K562 (cell line): ENCODE data around the gene NRARP. TPM values are rescaled to one million over a fixed set of nuclear protein-coding genes. Genes with fewer than 3 reads are reported as not detected.
"Not testable (repeated sequence)": the region's sequence is repeated elsewhere in the genome, so short reads cannot be mapped to it uniquely, and the experiment has no call there.

Experiments used
- ATAC-seq: fragments of 200-7000 bp; cut with Tn5 transposase; 3 replicates; pipeline ENCODE4 v1.9.1; 2020; ENCODE audit warnings: moderate library complexity
- BruUV-seq: library from RNA; stranded (reverse); fragments of 400-500 nt; replicated peaks from 2 replicates; lab custom pipeline; 2021; lab: Mats Ljungman, UMichigan
- CTCF ChIA-PET: fragments of 300-600 bp; formaldehyde crosslinking; extraction: SDS; loops from one replicate; lab custom pipeline; 2021; ENCODE audit warnings: low intra/inter-chr PET ratio; lab: Yijun Ruan, JAX
- POLR2A ChIA-PET: fragments of 300-600, 350-650 bp; sonication (Branson Sonifier 250); formaldehyde crosslinking; extraction: SDS; loops from one replicate; lab custom pipeline; 2021; ENCODE audit warnings: antibody characterized with exemption, inconsistent platforms; lab: Yijun Ruan, JAX
- DNase-seq, 4 experiments: peaks; one replicate each; pipeline versions ENCODE4 v3.0.0 to v3.0.0-alpha.2; 2011 to 2018; ENCODE audit warnings: low spot score in 3 of 4, mixed read lengths in 3 of 4; ENCODE audit errors: extremely low read depth in 1 of 4
- FAIRE-seq: peaks from 2 replicates; lab custom pipeline; 2011; peaks lifted over from hg19 to GRCh38; lab: Jason Lieb, UNC
- H2AFZ ChIP-seq: 2 replicates; pipeline ENCODE4 v1.6.0; 2011; ENCODE audit warnings: low read depth, low read length, control low read depth, inconsistent platforms
- H3K27ac ChIP-seq: fragments of 200-600 bp; 3 replicates; pipeline ENCODE4 v1.8.0; 2011; ENCODE audit warnings: low read depth, mild to moderate bottlenecking, control low read depth, inconsistent platforms, low read length, moderate library complexity, mixed read lengths; ENCODE audit errors: extremely low read depth
- H3K27me3 ChIP-seq, 2 experiments: fragments of 300-600 bp in 1 of 2; 2 replicates in 1 of 2; 3 replicates in 1 of 2; pipeline versions ENCODE4 v1.6.0 to v1.8.0; 2011; ENCODE audit warnings: inconsistent platforms in 2 of 2, low read length in 2 of 2, mild to moderate bottlenecking in 1 of 2, mixed read lengths in 1 of 2, moderate library complexity in 1 of 2; ENCODE audit not compliant: control insufficient read depth in 2 of 2, insufficient read depth in 2 of 2
- H3K36me3 ChIP-seq: fragments of 300-600 bp; 3 replicates; pipeline ENCODE4 v1.8.0; 2011; ENCODE audit warnings: mild to moderate bottlenecking, low read length, inconsistent platforms; ENCODE audit not compliant: control insufficient read depth, insufficient read depth
- H3K4me1 ChIP-seq, 2 experiments: fragments of 200-600 bp in 1 of 2; replicated peaks in 1 of 2; 2 replicates in 1 of 2; 3 replicates in 1 of 2; pipeline versions ENCODE4 v1.5.1 to v1.8.0; 2011; ENCODE audit warnings: inconsistent platforms in 2 of 2, low read length in 2 of 2, mild to moderate bottlenecking in 1 of 2, mixed read lengths in 1 of 2, moderate library complexity in 1 of 2; ENCODE audit not compliant: control insufficient read depth in 2 of 2, insufficient read depth in 2 of 2
- H3K4me2 ChIP-seq: 2 replicates; pipeline ENCODE4 v1.6.1; 2011; ENCODE audit warnings: low read length, control low read depth, inconsistent platforms, mixed read lengths; ENCODE audit not compliant: insufficient read depth
- H3K4me3 ChIP-seq: fragments of 200-600 bp; sonication (generic), shearing (Covaris generic); 2 replicates; pipeline ENCODE4 v1.5.1; 2016; ENCODE audit warnings: control low read depth, inconsistent platforms
- H3K79me2 ChIP-seq: fragments of 200-600 bp; 3 replicates; pipeline ENCODE4 v1.8.0; 2011; ENCODE audit warnings: low read length, inconsistent platforms; ENCODE audit not compliant: control insufficient read depth, insufficient read depth
- H3K9ac ChIP-seq, 2 experiments: 2 replicates each; pipeline versions ENCODE4 v1.6.0 to v1.6.1; 2011; ENCODE audit warnings: low read depth in 2 of 2, low read length in 2 of 2, control low read depth in 1 of 2, inconsistent platforms in 1 of 2, mild to moderate bottlenecking in 1 of 2, mixed read lengths in 1 of 2; ENCODE audit not compliant: insufficient read depth in 1 of 2
- H3K9me1 ChIP-seq: one replicate; pipeline ENCODE4 v1.6.0; 2011; ENCODE audit warnings: inconsistent platforms, mild to moderate bottlenecking, low read length, moderate library complexity; ENCODE audit not compliant: control insufficient read depth, insufficient read depth
- H3K9me3 ChIP-seq: replicated peaks from 2 replicates; pipeline ENCODE4 v1.5.1; 2011; ENCODE audit warnings: low read depth, low read length, inconsistent platforms; ENCODE audit not compliant: control insufficient read depth, insufficient read depth
- H4K20me1 ChIP-seq: replicated peaks from 2 replicates; pipeline ENCODE4 v1.6.1; 2011; ENCODE audit warnings: low read length, inconsistent platforms, mixed read lengths; ENCODE audit not compliant: control insufficient read depth, insufficient read depth
- CBX1 ChIP-seq: sonication (generic); IDR thresholded peaks from 2 replicates; pipeline ENCODE4 v1.6.1; 2016; ENCODE audit warnings: antibody characterized with exemption, low read depth, mild to moderate bottlenecking
- ESRRA ChIP-seq: fragments of 450-650 bp; IDR thresholded peaks from 2 replicates; pipeline ENCODE4 v1.6.1; 2014; ENCODE audit warnings: low read depth, mild to moderate bottlenecking, moderate library complexity, borderline replicate concordance
- FIP1L1 ChIP-seq: fragments of 200-400 bp; formaldehyde crosslinking; IDR thresholded peaks from 2 replicates; pipeline ENCODE4 v1.6.1; 2018; ENCODE audit warnings: mild to moderate bottlenecking, low read depth, low read length; ENCODE audit not compliant: poor library complexity, severe bottlenecking
- LCOR ChIP-seq: sonication (generic); formaldehyde crosslinking; IDR thresholded peaks from 2 replicates; pipeline ENCODE4 v1.8.0; 2022; ENCODE audit warnings: mild to moderate bottlenecking, missing genetic modification reagents
- NR4A1 ChIP-seq, 2 experiments: fragments of 250-450 bp in 1 of 2; fragments of 450-650 bp in 1 of 2; sonication (Bioruptor Pico) in 1 of 2; IDR thresholded peaks; 2 replicates each; pipeline versions ENCODE4 v1.4.0 to v1.6.1; 2016 to 2020; ENCODE audit warnings: mild to moderate bottlenecking in 2 of 2, missing compliant biosample characterization in 1 of 2, missing genetic modification characterization in 1 of 2, moderate library complexity in 1 of 2
- RNF219 ChIP-seq: fragments of 250-450 bp; sonication (Bioruptor Pico); IDR thresholded peaks from 2 replicates; pipeline ENCODE4 v1.5.0; 2022; ENCODE audit warnings: mild to moderate bottlenecking
- TAL1 ChIP-seq: fragments of 450-650 bp; IDR thresholded peaks from 2 replicates; pipeline ENCODE4 v1.6.1; 2016; ENCODE audit warnings: mild to moderate bottlenecking
- ZBTB1 ChIP-seq: sonication (generic); formaldehyde crosslinking; IDR thresholded peaks from 2 replicates; pipeline ENCODE4 v1.8.1; 2023; ENCODE audit warnings: missing genetic modification reagents, low read depth, mild to moderate bottlenecking, borderline replicate concordance
- ZNF449 ChIP-seq: fragments of 250-450 bp; sonication (Bioruptor Pico); IDR thresholded peaks from 2 replicates; pipeline ENCODE4 v1.8.0; 2022; ENCODE audit warnings: moderate library complexity, mild to moderate bottlenecking, inconsistent platforms
- WGBS: fragments of 100-300 bp; shearing (Covaris generic); methylation state at CpG from one replicate; pipeline ENCODE4 v1.1.6; 2016; ENCODE audit warnings: low coverage, mixed read lengths; ENCODE audit not compliant: insufficient coverage; ENCODE audit errors: missing lambda C conversion rate; 5-methylcytosine and 5-hydroxymethylcytosine counted together
- in situ Hi-C: fragments of 300-500 bp; cut with MboI; formaldehyde crosslinking; loops from 4 replicates; pipeline ENCODE4 v1.15.0; 2018; ENCODE audit warnings: inconsistent platforms, mixed read lengths
- intact Hi-C: fragments of 100-400 bp; cut with micrococcal nuclease; formaldehyde crosslinking; loops from 2 replicates; pipeline ENCODE4 v1.14.2; 2022
- polyA plus RNA-seq, 8 experiments: library from polyadenylated mRNA; depleted of rRNA in 4 of 8; stranded (reverse) in 5 of 8; unstranded in 3 of 8; fragments of >200 nt; fragmentation: Nextera tagmentation in 2 of 8; fragmentation: Illumina TruSeq in 1 of 8; extraction: Ambion mirVana in 2 of 8; extraction: Trizol in 1 of 8; gene quantifications; 2 replicates each; pipeline versions ENCODE4 v1.2.1 to v1.2.3, GENCODE V29; 2011 to 2014; ENCODE audit warnings: inconsistent platforms in 1 of 8, missing spikeins in 1 of 8
- total RNA-seq, 7 experiments: library from RNA; depleted of rRNA in 6 of 7; stranded (reverse); fragments of >200 nt in 6 of 7; fragmentation: Illumina TruSeq in 2 of 7; extraction: Trizol in 2 of 7; gene quantifications; 2 replicates each; pipeline versions ENCODE4 v1.2.1 to v1.2.3, GENCODE V29; 2011 to 2021; ENCODE audit warnings: low replicate concordance in 1 of 7

The NRARP gene
- total and polyA plus RNA-seq, 9 of the 15 experiments (the other 6 are each of a cell fraction or from before 2014, with no cell fraction given) = 2.0 to 24.5 (median 7.2) TPM; not detected in 2

- BruUV-seq, CTCF ChIA-PET, H3K27ac ChIP-seq, in situ Hi-C loops, H3K4me3 ChIP-seq, H3K4me2 ChIP-seq, H3K36me3 ChIP-seq, intact Hi-C loops, H3K4me1 ChIP-seq, POLR2A ChIA-PET, H3K9ac ChIP-seq, H2AFZ ChIP-seq, FAIRE-seq, H3K9me3 ChIP-seq, H3K79me2 ChIP-seq, H3K9me1 ChIP-seq, ATAC-seq, DNase-seq, H4K20me1 ChIP-seq: not testable (repeated sequence)
- peak; percentile 71; the same call in 1 of the 2 replicates for TF ChIP-seq ESRRA
- peaks cover 17 to 35% of the 10 kb centered on the region in 2 experiments; a peak in 4 of 5 replicates for H3K27me3 ChIP-seq
- 3% methylated on average over 11 of the region's 12 CpGs for WGBS
Observed at GRCh38 chr9:137339908-137340462, 37.9 kb upstream of the NRARP start.

- H3K27ac ChIP-seq = no peak overlapping the region
- H3K36me3 ChIP-seq = no peaks in the 10 kb centered on the region
- H3K4me2 ChIP-seq = no peak overlapping the region
- H3K27me3 ChIP-seq = peaks cover 16 to 28% of the 10 kb centered on the region in 2 experiments; a peak in 4 of 5 replicates
- H2AFZ ChIP-seq = no peak overlapping the region
- H3K9me1 ChIP-seq = no peaks in the 10 kb centered on the region
- 3% methylated on average over 4 of the region's 7 CpGs for WGBS
- no peaks in the 10 kb centered on the region for H3K4me1 ChIP-seq
- no peak for FAIRE-seq
- no peak for DNase-seq
- no peak overlapping the region for H3K9ac ChIP-seq
- H3K9me3 ChIP-seq = peaks cover 6% of the 10 kb centered on the region; the same call in 1 of the 2 replicates
- in situ Hi-C loops = no loop called here
- intact Hi-C loops = no loop called here
- CTCF ChIA-PET = no interaction called here
- H3K4me3 ChIP-seq = no peak overlapping the region
- POLR2A ChIA-PET = no interaction called here
- no peak for ATAC-seq
- no peaks in the 10 kb centered on the region for H4K20me1 ChIP-seq
- no peaks in the 10 kb centered on the region for H3K79me2 ChIP-seq
- no TSS peak for BruUV-seq
- no peak for TF ChIP-seq LCOR (CRISPR knock-in tag)
- no peak for TF ChIP-seq RNF219
- no peak for TF ChIP-seq FIP1L1
- TF ChIP-seq CBX1 = no peak
- TF ChIP-seq NR4A1 (CRISPR knock-in tag; IDR thresholded peaks at IDR 0.05) = no peak
- TF ChIP-seq NR4A1 (tag; IDR thresholded peaks at IDR 0.05) = no peak
- TF ChIP-seq ZBTB1 = no peak
- no peak for TF ChIP-seq TAL1
- no peak for TF ChIP-seq ZNF449 (CRISPR knock-in tag)
Observed at GRCh38 chr9:137339045-137339907, 37.2 kb upstream of the NRARP start.
